NCI-H1417 treated with DMSO at 0.1 percent for 48 hours (cell line): ENCODE data around the gene EVI5.
"Not testable (repeated sequence)": the region's sequence is repeated elsewhere in the genome, so short reads cannot be mapped to it uniquely, and the experiment has no call there.

ENCODE experiments used
- DNase-seq: peaks from one replicate; lab custom pipeline; 2025; lab: John Stamatoyannopoulos, UW

Gene EVI5

DNA sequence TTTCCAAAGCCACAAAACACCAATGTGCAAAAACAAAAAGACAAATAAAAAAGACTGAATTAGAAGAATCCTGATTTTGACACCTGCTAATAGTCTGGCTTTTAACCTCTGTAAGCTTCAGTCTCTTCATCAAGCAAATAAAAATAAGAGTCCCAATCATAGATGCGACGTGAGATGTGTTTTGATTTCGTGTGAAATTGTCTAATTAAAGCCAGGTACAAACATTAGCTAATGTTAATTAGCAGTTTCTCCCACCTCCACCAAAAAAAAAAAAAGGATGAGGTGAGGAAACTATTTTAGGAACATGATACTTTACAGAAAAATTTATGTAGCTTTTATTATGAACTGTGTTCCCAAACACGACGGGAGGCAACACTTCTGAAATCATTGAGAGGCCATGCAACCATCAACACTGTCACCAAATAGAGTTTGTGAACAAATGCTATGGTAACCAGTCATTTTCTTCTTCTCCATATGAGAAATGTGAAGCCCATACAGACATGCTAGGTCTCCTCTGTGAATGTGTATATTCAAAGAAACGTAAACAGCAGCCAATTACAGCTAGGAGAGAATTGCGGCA is 6.7 kb upstream of the EVI5 start:
- peak; percentile 34 for DNase-seq

DNA sequence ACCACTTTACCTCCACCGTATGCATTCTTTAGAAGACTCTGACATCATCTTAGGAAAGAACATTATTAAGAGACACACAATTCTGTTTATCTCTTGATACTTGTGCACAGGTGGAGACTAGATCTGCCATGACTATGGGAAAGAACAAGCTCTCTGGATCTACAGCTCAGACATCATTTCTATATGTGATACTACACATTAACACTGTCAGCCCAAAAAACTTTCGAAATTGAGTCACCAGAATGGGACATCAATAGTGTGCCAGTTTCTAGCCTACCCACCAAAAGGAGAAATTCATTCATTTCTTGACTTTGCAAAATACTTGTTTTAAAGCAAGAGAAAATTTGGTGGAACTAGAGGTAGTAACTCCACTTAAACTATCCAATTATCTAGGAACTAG is 6.0 kb upstream of the EVI5 start:
- DNase-seq = no peak

DNA sequence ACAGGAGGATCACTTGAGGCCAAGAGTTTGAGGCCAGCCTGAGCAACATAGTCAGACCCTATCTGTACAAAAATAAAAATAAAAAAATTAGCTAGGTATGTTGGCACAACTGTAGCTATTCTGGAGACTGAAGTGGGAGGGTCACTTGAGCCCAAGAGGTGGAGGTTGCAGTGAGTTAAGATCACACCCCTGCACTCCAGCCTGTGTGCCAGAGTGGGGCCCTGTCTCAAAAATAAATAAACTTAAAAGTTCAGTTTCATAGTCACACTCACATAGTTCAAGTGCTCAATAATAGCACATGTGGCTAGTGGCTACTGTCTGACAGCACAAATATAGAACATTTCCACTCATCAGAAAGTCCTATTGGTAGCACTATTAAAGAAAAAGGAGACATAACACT is 5.2 kb upstream of the EVI5 start:
- DNase-seq = no peak

DNA sequence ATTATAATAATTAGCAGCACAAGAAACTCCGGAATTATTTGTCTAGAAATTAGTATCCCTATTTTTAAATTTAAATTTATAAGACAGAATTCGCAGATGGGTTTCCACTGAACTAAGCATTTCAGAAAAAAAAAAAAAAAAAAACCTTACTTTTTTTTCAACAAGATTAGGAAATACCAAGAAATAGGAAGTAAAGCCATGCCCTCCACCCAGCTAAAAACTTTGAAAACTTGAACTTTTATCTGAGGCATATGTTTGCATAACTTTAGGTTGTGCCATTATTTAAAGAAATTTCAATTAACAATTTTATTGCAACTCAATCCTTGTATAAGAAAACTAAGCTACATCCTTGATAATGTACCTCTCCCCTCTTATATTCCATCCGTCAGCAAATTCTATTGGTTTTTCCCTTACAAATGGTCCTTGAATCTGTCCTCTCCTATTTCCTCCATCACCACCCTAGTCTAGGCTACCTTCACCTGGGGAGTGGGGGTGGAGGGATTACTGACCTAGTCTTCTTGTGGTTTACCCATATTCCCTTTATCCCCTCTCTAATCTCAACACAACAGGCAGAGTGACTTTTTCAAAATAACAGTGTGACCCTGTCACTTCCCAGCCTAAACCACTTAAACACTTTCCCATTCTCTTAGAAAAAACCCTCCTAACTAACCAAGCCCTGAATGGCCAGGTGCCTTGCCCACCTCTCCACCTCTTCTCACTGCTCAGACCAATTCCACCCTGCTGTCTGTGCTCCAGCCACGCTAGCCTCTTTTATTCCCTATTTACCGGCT is 1.4 kb upstream of the EVI5 start:
- no peak for DNase-seq

DNA sequence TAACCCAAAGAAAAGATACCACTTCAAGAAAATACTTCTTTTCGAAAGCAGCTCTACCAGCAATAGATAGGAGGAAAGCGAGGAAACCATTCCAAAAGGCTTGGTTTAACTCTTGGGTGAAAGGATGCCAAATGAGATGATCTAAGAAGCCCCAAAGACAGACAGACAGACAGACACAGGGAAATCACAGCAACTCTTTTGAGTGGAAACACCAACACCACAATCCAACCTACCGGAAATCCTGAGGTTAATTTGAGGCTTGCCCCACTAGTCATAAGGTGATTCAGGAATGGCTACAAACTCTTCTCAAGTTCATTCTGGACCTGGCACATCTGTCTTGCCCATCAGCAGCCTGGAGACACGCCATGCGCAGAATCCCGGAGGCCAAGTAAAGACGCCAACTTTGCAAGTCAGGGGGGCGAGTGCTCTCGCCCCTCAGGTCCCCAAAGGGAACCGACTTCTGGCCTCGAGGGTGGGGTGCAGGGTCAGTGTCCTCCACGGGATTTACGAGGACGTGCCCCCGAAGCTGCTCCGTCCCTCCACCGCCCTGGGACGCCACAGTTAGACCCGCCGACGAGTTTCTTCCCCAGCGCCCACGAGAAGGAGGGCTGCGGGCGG is 778 bp downstream of the EVI5 start:
- DNase-seq = no peak

DNA sequence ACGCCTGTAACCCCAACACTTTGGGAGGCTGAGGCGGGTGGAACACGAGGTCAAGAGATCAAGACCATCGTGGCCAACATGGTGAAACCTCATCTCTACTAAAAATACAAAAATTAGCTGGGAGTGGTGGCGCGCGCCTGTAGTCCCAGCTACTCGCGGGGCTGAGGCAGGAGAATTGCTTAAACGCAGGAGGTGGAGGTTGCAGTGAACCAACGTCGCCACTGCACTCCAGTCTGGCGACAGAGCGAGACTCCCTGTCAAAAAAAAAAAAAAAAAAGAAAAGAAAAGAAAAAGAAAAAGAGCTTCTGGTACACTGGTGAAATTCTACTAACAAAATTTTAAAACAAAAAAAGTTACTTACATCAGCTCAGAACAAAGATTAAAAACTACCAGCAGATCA is 1.4 kb downstream of the EVI5 start:
- not testable (repeated sequence) for DNase-seq

DNA sequence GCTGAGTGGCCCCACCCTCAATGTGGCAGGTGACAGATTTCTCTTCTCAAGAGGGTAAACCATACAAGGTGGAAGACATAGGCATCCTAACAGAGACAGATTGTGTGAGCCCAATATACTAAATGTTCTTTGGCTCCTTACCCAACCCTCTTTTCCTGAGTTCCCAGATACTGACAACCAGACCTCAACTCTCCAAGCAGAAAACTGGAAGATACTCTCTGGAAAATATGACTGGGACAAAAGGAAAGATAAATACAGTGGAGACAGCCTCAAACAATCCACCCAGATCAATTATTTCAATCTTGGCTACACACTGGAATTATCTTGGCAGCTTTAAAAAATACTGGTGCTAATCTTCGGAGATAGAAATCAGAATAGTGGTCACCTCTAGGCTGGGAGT is 6.5 kb downstream of the EVI5 start:
- no peak for DNase-seq

DNA sequence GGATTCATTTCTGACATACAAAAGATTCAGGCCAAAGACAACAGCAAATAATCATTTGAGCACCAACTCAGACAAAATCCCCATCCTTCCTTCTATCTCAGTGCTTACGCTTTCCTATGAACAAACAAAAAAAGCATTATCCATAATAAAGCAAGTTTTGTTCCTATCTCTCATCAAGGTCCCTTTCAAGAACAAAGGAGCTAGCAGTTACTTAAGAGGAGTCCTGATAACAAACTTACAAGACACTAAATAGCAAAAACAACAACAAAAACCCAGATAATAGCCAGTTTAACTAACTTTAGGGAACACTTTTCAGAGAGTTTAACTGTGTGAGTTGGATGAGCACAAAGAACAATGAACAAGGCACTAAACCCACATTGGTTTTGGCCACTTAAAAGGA is 10.5 kb downstream of the EVI5 start:
- no peak for DNase-seq

DNA sequence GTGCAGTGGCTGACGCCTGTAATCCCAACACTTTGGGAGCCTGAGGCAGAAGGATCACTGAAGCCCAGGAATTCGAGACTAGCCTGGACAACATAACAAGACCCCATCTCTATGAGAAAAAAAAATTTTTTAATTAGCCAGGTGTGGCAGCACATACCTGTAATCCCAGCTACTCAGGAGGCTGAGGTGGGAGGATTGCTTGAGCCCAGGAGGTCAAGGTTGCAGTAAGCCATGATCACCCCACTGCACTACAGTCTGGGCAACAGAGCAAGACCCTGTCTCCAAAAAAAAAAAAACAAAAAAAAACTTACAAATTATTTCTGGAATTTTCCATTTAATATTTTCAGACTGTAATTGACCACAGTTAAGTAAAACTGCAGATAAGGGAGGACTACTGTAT is 11.2 kb downstream of the EVI5 start:
- not testable (repeated sequence) for DNase-seq

DNA sequence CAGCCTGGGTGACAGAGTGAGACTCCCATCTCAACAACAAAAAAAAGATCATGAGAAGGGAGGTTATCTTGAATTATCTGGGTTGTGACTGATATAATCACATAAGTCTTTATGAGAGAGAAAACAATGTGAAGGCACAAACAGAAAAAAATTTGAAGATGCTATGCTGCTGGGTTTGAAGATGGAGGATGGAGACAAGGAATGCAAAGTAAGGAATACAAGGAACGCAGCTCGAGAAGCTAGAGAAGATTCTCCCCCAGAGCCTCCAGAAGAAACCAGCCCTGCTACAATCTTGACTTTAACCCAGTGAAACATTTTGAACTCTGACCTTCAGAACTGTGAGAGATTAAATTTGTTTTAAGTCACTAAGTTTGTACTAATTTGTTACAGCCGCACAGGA is 15.1 kb downstream of the EVI5 start:
- DNase-seq = no peak

DNA sequence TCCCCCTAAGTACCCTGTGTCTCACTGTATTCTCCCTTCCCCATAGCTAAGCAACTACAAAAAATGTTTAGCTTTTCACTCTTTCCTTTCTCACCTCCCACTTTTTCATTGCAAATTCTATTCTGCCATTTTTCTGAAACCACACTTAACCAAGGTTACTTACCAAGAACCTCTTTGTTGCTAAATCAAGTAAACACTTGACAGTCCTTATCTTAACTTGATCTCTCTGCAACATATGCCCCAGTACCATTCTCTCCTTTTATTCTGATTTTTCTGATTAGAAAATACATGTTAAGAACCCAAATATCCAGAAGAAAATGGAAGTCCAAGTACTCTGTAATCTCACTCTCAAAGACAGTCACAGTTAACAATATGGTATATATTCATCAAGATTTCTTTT is 16.0 kb downstream of the EVI5 start:
- no peak for DNase-seq

DNA sequence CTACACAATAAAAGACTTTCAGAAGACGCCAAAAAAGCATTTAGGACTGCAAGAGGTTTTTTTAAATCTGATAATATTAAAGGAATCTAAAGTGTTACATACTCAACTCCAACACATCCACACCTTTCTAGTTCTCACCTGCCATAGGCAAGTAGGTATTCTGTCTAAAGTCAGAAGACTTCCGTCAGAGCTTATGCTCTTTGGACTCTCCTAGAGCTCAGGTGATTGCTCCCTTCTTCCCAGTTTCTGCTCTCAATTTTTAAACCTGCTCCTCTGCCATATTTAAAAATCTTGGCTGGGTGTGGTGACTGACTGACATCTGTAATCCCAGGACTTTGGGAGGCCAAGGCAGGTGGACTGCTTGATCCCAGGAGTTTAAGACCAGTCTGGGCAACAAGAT is 16.6 kb downstream of the EVI5 start:
- DNase-seq = no peak

DNA sequence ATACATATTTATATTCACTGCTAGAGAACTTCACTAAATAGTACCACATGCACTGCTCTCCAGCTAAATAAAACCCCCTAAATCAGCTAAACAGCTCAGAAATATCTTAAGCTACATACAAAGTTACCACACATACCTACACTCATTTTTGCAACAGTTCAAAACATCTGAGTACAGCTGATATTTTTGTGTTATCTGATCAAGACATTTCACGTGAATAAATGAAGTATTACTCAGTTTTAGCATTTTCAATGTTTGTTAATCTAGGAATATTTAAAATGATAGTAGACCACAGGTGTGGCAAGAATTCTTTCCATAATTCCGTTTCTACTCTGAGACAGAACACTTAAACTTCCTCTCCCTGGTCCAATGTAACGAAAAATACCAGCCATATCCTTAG is 20.8 kb downstream of the EVI5 start:
- no peak for DNase-seq

DNA sequence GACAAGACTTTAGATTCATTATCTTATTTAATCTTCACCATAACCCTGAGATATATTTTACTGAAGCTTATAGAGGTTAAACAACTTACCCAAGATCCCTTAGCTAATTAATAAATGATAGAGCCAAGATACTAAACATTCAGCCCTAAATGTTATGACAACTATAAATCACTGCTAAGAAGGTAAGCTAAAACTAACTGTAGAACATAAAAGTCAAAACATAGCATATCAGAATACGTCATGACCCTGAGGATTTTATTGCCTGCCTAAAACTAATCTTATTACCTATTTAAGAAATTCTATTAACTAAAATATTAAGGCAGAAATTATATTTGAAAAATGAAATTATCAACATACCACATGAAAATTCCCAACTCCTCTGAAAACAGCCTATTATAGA is 22.6 kb downstream of the EVI5 start:
- no peak for DNase-seq

DNA sequence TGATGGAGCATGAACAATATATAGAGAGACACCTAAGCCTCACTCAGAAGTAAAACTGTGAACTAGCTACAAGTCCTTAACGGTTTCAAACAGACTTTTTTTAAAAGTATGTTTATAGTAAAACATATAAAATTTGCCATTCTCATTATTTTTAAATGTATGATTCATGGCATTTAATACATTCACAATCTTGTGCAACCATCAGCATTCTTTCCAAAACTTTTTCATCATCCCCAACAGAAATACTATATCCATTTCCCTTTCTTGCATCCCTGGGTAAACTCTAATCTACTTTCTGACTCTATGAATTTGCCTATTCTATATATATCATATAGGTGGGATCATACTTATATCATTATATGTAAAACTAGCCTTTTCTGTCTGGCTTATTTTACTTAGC is 25.5 kb downstream of the EVI5 start:
- no peak for DNase-seq

DNA sequence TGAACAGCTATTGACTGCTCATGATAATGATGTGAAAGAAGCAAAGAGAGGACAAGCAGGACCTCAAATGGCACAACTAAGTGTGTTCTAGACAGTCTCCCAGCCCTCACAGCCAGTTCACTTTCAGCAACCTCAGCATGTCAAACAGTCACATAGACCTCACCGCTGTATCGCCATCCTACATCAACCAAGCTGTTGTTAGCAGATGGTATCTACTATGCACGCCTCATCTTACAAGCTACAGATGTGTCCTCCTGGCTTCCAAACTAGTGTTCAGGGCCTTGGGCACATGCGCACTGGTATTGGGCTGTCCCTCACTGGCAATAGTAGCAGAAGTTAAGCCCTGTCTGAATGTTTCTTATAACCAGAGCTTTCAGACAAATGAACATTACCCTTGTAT is 28.4 kb downstream of the EVI5 start:
- no peak for DNase-seq

DNA sequence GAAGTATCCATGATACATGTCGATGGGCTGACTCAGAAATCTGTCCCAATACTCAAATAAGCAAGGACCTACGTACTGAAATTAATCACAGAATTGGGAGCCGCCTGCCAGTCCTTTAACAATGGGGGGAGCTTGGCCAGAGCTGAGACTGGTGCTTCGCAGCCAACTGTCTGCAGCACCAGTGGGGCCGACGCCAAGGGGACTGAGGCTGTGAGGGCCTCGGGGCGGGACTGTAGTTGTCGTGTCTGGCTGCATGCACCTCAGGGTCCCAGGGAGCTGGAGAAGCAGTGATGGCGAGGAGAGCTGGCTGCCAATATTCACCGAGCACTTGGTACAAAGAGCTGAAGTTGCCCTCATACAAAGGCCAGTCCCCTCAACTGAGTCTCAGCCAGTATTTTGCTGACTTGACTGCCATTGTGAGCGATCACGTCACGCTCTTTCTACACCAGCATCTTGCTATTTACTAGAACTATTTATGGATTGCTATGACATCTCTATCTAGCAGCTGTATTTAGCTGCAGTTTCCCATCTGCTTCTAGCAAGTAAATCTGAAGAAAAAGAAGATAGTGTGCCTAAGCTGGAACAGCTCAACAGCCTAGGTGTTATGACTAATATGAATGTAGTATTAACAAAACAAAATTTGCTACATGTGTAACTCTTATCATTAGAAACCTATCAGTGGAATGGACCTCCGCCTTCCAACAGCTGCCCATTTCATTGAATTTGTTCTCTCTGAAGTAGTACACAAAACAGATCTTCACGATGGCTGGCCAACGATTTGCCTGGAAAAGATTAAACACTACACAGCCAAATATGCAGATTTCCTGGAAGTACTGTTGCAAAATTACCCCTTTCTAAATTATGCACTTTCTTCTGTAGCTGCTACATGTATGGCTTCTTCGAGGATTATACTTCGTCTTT is 29.1 kb downstream of the EVI5 start:
- no peak for DNase-seq

DNA sequence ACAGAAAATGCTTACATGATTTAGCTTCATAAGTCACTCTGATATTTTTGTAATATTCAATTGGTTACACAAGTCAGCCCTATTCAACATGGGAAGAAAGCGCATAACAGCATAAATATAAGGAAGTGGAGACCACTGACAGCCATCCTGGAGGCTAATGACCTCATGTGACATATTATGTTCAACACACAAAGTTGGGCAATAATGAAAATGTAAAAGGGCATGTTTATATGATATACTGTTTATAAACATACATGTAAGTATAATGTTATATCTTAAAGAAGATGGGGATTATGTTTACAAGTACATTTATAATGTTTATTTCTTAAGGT is 30.2 kb downstream of the EVI5 start:
- DNase-seq = no peak

DNA sequence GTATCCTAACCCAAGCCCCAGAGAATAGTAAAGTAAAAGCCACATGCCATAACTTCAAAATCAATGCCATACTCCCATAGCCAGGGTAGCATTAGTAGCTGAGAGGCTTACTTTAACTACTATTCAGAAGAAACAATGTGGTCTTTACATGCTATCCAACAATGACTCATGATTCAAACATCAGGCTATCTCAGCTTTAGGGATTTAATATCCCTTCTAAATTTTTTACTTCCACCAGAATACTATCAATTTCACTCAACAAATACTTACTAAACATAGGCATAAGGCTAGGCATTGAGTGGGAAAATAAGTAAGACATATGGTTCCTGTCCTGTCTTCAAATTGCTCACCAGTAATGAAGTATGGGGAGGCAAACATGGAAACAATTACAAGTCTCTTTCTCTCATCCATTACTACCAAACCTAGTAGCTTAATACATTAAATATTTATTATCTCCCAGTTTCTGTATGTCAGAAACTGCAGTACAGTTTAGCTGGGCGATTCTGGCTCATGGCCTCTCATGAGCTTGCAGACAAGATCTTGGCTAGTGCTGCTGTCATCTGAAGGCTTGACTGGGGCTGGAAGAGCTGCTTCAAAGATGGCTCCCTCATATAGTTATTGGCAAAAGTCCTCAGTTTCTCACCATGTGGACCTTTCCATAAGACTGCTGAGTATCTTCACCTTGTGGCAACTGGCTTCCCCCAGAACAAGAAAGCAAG is 30.7 kb downstream of the EVI5 start:
- no peak for DNase-seq

DNA sequence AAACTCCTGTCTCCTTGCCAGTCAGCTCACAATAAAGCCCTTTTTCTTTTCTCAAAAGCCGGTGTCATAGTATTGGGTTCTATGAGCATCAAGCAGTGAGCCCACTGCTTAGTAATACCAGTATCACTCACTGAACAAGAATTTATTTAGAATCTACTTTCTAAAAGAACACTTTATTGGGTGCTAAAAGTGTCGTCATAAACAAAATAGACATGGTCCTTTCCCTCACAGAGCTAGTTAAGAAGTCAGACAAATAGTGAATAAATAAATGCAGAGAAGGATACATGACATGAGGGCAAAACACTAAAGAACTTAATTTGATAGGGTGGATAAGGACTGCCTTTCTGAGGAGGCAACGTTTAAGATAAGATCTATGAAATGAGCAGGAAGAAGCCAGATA is 32.2 kb downstream of the EVI5 start:
- no peak for DNase-seq

DNA sequence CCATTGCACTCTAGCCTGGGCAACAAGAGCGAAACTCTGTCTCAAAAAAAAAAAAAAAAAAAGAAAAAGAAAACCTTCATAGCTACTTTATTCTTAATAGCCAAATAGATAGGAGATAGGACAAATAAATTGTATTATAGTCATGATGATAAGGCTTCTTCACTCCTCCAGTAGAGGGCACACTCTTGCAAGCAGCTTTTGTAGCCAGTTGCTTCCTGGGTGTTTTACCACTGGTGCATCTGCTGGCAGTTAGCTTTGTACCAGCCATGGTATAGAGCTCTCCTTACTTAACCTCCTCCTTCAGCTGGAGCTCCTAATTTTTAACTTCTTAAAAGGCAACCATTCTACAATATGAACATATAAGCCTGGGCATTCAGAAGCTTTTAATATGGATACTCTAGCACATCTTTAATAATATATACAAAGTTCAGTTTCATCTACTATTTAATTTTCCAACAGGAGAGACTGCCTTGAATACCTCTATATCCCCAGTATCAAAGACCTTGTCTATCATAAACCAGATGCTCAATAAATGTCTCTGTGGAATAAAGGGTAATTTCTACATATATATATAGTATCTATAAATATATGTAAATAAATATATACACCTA is 35.8 kb downstream of the EVI5 start:
- DNase-seq = no peak

DNA sequence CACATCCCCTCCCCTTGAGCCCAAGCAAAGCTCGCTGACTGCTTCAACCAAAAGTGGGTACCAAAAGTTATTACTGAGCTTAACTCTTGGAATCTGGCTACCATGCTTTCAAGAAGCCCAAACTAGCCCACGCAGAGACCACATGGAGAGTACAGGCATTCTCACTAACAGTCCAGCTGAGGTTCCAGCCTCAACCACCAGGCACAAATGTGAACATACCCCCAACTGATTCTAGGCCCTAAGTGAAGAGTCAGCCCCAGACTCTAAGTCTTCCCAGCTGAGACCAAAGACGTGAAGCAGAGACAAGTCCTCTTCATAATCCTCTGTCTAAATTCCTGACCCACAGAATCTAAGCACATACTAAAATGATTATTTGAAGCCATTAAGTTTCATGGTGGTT is 36.8 kb downstream of the EVI5 start:
- DNase-seq = no peak
